Measurements from ENCODE around the gene PKP3. TPM values are rescaled to one million over a fixed set of nuclear protein-coding genes. Genes with fewer than 3 reads are reported as not detected.
"Not testable (repeated sequence)": the region's sequence is repeated elsewhere in the genome, so short reads cannot be mapped to it uniquely, and the experiment has no call there.

The PKP3 gene
- total RNA-seq, 8 experiments from 2014 or later, result 0.21 to 24.4 (median 3.2) TPM; not detected in 1

DNA sequence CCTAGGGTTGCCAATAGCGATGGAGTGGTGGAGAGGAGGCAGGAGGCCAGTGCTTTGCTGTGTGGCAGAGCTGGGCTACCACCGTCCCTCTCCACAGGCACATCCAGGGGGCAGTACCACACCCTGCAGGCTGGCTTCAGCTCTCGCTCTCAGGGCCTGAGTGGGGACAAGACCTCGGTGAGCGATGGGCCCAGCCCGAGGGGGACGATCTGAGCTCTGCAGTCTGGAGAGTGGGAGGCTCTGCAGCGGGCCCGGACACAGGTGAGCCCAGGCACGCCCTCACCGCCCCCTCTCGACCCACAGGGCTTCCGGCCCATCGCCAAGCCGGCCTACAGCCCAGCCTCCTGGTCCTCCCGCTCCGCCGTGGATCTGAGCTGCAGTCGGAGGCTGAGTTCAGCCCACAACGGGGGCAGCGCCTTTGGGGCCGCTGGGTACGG, 2.5 kb downstream of the PKP3 start:
- no peak overlapping the region for H3K27ac ChIP-seq
- in situ Hi-C loops (cut with MboI; ENCODE audit: low pct_unique_long_range_greater_than_20kb in 2 of 9, low sequenced_read_pairs in 9 of 9, unreplicated experiment in 9 of 9), result no loop called here
- H3K4me1 ChIP-seq (replicated peaks in 1 of 2), result peaks cover 12 to 21% of the 10 kb centered on the region in 2 donors
- H3K4me3 ChIP-seq, result peak overlapping the region in 3 of 5 donors; percentile 22 to 35 (median 24)
- 20 to 100% (median 43%) methylated on average over 1 to 5 of the region's 23 CpGs; no CpG with 5 or more reads in 5 of the 10 experiments for WGBS, 10 experiments
- ATAC-seq (replicated peaks in 6 of 8), result peak in 7 of 8 experiments; percentile 4 to 58 (median 46)

DNA sequence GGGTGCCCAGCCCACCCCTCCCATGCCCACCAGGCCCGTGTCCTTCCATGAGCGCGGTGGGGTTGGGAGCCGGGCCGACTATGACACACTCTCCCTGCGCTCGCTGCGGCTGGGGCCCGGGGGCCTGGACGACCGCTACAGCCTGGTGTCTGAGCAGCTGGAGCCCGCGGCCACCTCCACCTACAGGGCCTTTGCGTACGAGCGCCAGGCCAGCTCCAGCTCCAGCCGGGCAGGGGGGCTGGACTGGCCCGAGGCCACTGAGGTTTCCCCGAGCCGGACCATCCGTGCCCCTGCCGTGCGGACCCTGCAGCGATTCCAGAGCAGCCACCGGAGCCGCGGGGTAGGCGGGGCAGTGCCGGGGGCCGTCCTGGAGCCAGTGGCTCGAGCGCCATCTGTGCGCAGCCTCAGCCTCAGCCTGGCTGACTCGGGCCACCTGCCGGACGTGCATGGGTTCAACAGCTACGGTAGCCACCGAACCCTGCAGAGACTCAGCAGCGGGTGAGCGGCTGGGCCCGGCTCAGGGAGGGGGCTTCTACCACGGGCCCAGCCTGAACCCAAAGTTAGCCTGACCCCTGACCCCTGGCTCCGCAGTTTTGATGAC, 3.0 kb downstream of the PKP3 start:
- ATAC-seq (replicated peaks in 6 of 8), result peak in 6 of 8 experiments; percentile 2 to 90 (median 65)
- peak overlapping the region in 4 of 5 donors; percentile 12 to 35 (median 23) for H3K4me3 ChIP-seq
- in situ Hi-C loops (cut with MboI; ENCODE audit: low pct_unique_long_range_greater_than_20kb in 2 of 9, low sequenced_read_pairs in 9 of 9, unreplicated experiment in 9 of 9), result no loop called here
- 30 to 60% (median 36%) methylated on average over 2 to 11 of the region's 43 CpGs; no CpG with 5 or more reads in 6 of the 10 experiments for whole genome bisulfite sequencing, 10 experiments
- peaks cover 12 to 21% of the 10 kb centered on the region in 2 donors for H3K4me1 ChIP-seq (replicated peaks in 1 of 2)
- no peak overlapping the region for H3K27ac ChIP-seq

DNA sequence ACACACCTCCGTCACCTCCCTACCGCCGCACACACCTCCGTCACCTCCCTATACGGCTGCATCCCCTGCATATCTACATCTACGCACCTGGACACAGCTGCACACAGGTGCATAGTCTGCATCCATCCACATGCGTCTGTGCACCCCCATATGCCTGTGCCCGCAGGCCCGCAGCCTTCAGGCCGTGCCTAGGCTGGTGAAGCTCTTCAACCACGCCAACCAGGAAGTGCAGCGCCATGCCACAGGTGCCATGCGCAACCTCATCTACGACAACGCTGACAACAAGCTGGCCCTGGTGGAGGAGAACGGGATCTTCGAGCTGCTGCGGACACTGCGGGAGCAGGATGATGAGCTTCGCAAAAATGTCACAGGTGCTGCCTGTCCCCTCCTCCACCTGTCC, 4.8 kb downstream of the PKP3 start:
- in situ Hi-C loops (cut with MboI; ENCODE audit: low pct_unique_long_range_greater_than_20kb in 2 of 9, low sequenced_read_pairs in 9 of 9, unreplicated experiment in 9 of 9), result no loop called here
- ATAC-seq (replicated peaks in 6 of 8), result no peak

DNA sequence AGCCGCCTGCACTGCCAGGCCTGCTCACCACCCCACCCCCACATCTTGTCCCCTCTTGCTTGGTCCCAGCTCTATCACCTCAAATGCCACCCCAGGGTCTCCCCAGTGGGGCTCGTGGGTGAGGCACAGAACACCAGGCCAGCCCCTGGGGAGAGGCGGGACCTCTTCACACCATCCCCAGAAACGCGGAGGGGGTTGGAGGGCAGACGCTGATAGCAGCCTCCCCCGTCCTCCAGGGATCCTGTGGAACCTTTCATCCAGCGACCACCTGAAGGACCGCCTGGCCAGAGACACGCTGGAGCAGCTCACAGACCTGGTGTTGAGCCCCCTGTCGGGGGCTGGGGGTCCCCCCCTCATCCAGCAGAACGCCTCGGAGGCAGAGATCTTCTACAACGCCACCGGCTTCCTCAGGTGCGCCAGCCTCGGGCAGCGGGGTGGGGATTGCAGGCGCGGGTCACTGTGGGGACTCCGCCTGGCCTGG, 5.8 kb downstream of the PKP3 start:
- Histone ChIP-seq H3K27ac (no peak overlapping the region), H3K4me3 (no peak overlapping the region), H3K4me1 (replicated peaks in 1 of 2) (peaks cover 5 to 10% of the 10 kb centered on the region in 2 donors)
- ATAC-seq (replicated peaks in 6 of 8), result no peak
- 26 to 80% methylated on average over 1 to 4 of the region's 21 CpGs; no CpG with 5 or more reads in 8 of the 10 experiments for WGBS, 10 experiments
- in situ Hi-C loops (cut with MboI; ENCODE audit: low pct_unique_long_range_greater_than_20kb in 2 of 9, low sequenced_read_pairs in 9 of 9, unreplicated experiment in 9 of 9), result no loop called here

More for the DNA sequence above, 4.8 kb downstream of the PKP3 start:
- WGBS, 10 experiments, result 80% methylated on average over 1 of the region's 20 CpGs; no CpG with 5 or more reads in 9 of the 10 experiments
- H3K4me1 ChIP-seq (replicated peaks in 1 of 2), result peaks cover 5 to 10% of the 10 kb centered on the region in 2 donors
- H3K4me3 ChIP-seq, result no peak overlapping the region
- no peak overlapping the region for H3K27ac ChIP-seq

DNA sequence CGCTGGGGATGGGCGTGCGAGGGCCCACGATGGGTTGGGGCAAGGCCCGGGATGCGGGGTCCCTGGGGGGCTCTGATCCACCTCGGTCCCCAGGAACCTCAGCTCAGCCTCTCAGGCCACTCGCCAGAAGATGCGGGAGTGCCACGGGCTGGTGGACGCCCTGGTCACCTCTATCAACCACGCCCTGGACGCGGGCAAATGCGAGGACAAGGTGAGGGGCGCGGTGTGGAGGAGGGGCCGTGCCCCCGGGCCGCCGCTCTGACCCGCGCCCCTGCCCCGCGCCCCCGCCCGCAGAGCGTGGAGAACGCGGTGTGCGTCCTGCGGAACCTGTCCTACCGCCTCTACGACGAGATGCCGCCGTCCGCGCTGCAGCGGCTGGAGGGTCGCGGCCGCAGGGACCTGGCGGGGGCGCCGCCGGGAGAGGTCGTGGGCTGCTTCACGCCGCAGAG, 6.3 kb downstream of the PKP3 start:
- Histone ChIP-seq H3K4me3 (no peak overlapping the region), H3K4me1 (replicated peaks in 1 of 2) (peaks cover 5 to 10% of the 10 kb centered on the region in 2 donors), H3K27ac (no peak overlapping the region)
- ATAC-seq (replicated peaks in 6 of 8), result no peak
- in situ Hi-C loops (cut with MboI; ENCODE audit: low pct_unique_long_range_greater_than_20kb in 2 of 9, low sequenced_read_pairs in 9 of 9, unreplicated experiment in 9 of 9), result no loop called here
- WGBS, 10 experiments, result 28 to 55% methylated on average over 4 to 8 of the region's 50 CpGs; no CpG with 5 or more reads in 8 of the 10 experiments

DNA sequence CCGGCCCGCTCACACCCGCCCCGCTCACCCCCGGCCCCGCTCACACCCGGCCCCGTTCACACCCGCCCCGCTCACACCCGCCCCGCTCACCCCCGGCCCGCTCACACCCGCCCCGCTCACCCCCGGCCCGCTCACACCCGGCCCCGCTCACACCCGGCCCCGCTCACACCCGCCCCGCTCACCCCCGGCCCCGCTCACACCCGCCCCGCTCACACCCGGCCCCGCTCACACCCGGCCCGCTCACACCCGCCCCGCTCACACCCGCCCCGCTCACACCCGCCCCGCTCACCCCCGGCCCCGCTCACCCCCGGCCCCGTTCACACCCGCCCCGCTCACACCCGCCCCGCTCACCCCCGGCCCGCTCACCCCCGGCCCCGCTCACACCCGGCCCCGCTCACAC, 7.2 kb downstream of the PKP3 start:
- WGBS, 10 experiments, result no CpG with 5 or more reads among the region's 52 CpGs
- in situ Hi-C loops (cut with MboI; ENCODE audit: low pct_unique_long_range_greater_than_20kb in 2 of 9, low sequenced_read_pairs in 9 of 9, unreplicated experiment in 9 of 9); H3K4me3 ChIP-seq; H3K27ac ChIP-seq; ATAC-seq (replicated peaks in 6 of 8): not testable (repeated sequence)
- H3K4me1 ChIP-seq (replicated peaks in 1 of 2), result peaks cover 11 to 14% of the 10 kb centered on the region in 2 donors

DNA sequence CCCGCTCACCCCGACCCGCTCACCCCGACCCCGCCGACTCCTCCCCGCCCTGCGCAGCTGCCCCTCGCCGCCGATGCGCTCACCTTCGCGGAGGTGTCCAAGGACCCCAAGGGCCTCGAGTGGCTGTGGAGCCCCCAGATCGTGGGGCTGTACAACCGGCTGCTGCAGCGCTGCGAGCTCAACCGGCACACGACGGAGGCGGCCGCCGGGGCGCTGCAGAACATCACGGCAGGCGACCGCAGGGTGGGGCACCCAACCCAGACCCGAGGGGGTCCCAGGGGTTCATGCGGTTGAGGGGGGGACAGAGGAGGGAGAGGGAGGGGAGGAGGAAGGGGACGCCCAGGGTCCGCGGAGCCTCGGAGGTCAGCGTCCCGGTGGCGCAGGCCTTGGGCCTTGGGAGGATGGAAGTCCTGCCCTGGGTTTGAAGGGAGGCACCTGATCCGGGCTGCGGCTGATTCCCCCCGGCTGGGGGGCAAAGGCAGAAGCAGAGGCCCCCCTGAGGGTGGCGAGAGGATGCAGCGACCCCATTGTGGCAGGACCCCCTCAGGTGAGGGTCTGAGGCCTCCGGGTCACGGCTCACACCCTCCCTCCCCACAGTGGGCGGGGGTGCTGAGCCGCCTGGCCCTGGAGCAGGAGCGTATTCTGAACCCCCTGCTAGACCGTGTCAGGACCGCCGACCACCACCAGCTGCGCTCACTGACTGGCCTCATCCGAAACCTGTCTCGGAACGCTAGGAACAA, 9.2 kb downstream of the PKP3 start:
- no CpG with 5 or more reads among the region's 55 CpGs for WGBS, 10 experiments
- no peak overlapping the region for H3K4me3 ChIP-seq
- in situ Hi-C loops (cut with MboI; ENCODE audit: low pct_unique_long_range_greater_than_20kb in 2 of 9, low sequenced_read_pairs in 9 of 9, unreplicated experiment in 9 of 9), result no loop called here
- ATAC-seq (replicated peaks in 6 of 8), result no peak
- H3K27ac ChIP-seq, result no peak overlapping the region
- H3K4me1 ChIP-seq (replicated peaks in 1 of 2), result peaks cover 16 to 18% of the 10 kb centered on the region in 2 donors

DNA sequence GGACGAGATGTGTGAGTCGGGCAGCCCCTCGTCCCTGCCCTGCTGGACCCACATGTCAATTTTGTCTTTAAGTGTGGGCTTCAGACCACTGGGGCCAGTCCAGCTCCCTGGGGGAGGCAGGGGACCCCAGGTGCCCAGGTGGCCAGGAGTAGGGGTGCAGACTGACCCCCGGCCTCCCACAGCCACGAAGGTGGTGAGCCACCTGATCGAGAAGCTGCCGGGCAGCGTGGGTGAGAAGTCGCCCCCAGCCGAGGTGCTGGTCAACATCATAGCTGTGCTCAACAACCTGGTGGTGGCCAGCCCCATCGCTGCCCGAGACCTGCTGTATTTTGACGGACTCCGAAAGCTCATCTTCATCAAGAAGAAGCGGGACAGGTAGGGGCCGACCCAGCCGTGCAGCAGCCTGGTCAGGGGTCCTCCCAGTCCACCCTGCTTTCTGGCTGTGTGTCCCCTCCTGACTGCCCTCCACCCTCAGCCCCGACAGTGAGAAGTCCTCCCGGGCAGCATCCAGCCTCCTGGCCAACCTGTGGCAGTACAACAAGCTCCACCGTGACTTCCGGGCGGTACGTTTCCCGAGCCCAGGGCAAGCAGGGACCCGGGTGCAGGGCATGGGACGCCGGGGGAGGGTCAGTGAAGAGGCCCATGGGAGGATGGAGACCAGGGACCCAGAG, 9.9 kb downstream of the PKP3 start:
- H3K27ac ChIP-seq, result no peak overlapping the region
- ATAC-seq (replicated peaks in 6 of 8), result no peak
- H3K4me3 ChIP-seq, result no peak overlapping the region
- in situ Hi-C loops (cut with MboI; ENCODE audit: low pct_unique_long_range_greater_than_20kb in 2 of 9, low sequenced_read_pairs in 9 of 9, unreplicated experiment in 9 of 9), result no loop called here
- 60 to 90% (median 80%) methylated on average over 1 to 16 of the region's 27 CpGs; no CpG with 5 or more reads in 5 of the 10 experiments for WGBS, 10 experiments
- H3K4me1 ChIP-seq (replicated peaks in 1 of 2), result peaks cover 16 to 18% of the 10 kb centered on the region in 2 donors

DNA sequence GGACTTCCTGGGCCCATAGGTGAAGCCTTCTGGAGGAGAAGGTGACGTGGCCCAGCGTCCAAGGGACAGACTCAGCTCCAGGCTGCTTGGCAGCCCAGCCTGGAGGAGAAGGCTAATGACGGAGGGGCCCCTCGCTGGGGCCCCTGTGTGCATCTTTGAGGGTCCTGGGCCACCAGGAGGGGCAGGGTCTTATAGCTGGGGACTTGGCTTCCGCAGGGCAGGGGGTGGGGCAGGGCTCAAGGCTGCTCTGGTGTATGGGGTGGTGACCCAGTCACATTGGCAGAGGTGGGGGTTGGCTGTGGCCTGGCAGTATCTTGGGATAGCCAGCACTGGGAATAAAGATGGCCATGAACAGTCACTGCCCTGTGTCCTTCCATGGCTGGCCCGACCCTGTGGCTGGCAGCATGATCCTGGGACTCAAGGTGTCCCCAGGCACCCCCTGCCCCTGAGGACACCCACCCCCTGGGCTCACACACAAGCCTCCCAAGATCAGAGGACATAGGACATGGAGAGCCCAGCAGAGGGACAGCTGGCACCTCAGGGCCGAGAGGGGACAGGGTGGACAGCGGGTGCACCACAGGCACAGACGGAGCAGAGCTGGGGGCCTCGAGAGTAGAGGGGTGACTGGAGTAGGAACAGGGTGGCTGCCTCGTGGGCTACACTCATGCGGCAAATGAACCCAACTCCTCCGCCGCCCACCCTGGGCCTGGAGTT, 10.7 kb downstream of the PKP3 start:
- WGBS, 10 experiments, result 80 to 100% methylated on average over 1 of the region's 14 CpGs; no CpG with 5 or more reads in 8 of the 10 experiments
- in situ Hi-C loops (cut with MboI; ENCODE audit: low pct_unique_long_range_greater_than_20kb in 2 of 9, low sequenced_read_pairs in 9 of 9, unreplicated experiment in 9 of 9), result no loop called here

DNA sequence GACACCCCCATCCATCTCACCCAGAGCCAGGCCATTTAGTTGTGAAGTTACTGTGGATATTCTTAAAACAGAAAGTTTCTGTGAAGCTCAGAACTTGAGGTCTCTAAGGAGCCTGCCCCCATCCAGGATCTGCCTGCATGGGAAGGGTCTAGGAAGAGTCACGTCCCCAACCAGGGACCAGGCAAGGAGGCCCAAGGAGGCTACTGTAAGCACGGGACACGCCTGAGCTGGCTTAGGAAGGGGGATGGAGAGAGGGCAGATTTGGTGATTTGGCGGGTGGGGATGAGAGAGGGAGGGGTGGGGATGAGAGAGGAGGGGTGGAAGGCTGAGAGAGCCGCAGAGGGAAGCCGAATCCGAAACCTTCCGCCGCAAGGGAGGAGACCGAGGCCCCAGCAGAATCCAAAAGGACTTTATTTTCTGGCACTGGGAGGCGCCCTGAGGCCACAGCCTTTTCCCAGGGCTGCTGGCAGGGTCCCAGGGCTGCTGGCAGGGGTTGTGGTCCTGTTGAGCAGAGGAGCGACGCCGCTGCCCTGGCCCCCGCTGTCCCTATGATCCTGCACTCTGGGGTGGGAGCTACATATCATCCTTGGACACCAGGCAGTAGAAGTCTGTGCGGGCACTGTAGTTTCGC, 11.4 kb downstream of the PKP3 start:
- Histone ChIP-seq H3K4me3 (no peak overlapping the region), H3K27ac (no peak overlapping the region), H3K4me1 (replicated peaks in 1 of 2) (peaks cover 11 to 17% of the 10 kb centered on the region in 2 donors)
- ATAC-seq (replicated peaks in 6 of 8), result peak in 5 of 8 experiments; percentile 1 to 24 (median 4)
- in situ Hi-C loops (cut with MboI; ENCODE audit: low pct_unique_long_range_greater_than_20kb in 2 of 9, low sequenced_read_pairs in 9 of 9, unreplicated experiment in 9 of 9), result no loop called here
- WGBS, 10 experiments, result 30 to 74% methylated on average over 4 to 7 of the region's 17 CpGs; no CpG with 5 or more reads in 8 of the 10 experiments

More for the DNA sequence above, 10.7 kb downstream of the PKP3 start:
- Histone ChIP-seq H3K27ac (no peak overlapping the region), H3K4me3 (no peak overlapping the region), H3K4me1 (replicated peaks in 1 of 2) (peaks cover 14 to 17% of the 10 kb centered on the region in 2 donors)
- no peak for ATAC-seq (replicated peaks in 6 of 8)

DNA sequence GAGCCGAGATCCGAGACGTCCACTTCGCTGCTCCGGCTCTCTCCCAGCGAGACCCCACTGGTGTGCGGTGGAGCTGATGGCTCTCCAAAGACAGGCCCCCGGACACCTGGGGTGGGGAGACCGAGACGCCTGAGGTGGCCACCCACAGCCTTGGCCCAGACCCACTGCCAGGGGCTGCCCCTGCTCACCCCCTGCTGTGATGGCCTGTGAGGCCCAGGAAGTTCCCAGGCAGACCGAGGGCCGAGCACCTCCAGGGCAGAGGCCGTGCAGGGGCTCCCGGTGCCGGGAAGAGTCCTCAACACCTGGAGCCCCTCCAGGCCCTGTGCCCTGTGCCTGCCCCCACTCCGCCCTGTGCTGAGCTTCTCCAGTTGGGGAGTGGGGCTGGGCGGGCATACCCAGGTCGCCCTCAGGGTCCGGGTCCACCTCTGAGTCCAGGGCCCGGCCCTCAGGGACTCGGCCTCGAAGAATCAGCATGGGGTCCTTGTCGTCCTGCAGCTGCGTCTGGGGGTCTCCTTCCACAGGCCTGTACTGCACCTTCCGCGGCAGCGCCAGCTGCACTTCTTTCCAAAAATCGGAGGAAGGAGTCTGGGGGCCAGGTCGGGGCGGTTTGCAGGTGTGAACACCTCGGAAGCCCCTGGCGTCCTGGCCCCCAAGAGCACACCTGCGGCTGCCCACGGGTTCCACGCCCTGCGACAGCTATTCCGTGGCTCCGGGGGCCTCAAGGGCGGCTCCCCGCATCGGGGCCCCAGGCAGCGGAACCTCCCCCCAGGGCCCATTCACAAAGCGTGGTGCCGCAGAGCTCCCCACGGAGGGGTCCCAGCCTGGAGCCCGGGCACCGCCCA, 12.2 kb downstream of the PKP3 start:
- Histone ChIP-seq H3K4me3 (peak overlapping the region; percentile 30 to 40 (median 37)), H3K27ac (peak overlapping the region; percentile 16 to 63), H3K4me1 (replicated peaks in 1 of 2) (peaks cover 11 to 17% of the 10 kb centered on the region in 2 donors)
- 40 to 100% (median 98%) methylated on average over 1 to 6 of the region's 47 CpGs; no CpG with 5 or more reads in 6 of the 10 experiments for WGBS, 10 experiments
- ATAC-seq (replicated peaks in 6 of 8), result peak in 6 of 8 experiments; percentile 0 to 6 (median 2)
- in situ Hi-C loops (cut with MboI; ENCODE audit: low pct_unique_long_range_greater_than_20kb in 2 of 9, low sequenced_read_pairs in 9 of 9, unreplicated experiment in 9 of 9), result no loop called here
